AG04449 (cell line): ENCODE data around the gene SHCBP1.
"Not testable (repeated sequence)": the region's sequence is repeated elsewhere in the genome, so short reads cannot be mapped to it uniquely, and the experiment has no call there.

Source experiments
- CTCF ChIA-PET: fragments of 350-600 bp; formaldehyde crosslinking; extraction: SDS; loops from one replicate; lab custom pipeline; 2021; ENCODE audit warnings: antibody characterized with exemption; lab: Yijun Ruan, JAX
- POLR2A ChIA-PET: fragments of 400-600, 350-600 bp; formaldehyde crosslinking; extraction: SDS; loops from one replicate; lab custom pipeline; 2020; ENCODE audit warnings: antibody characterized with exemption, inconsistent platforms; lab: Yijun Ruan, JAX
- DNase-seq: peaks from one replicate; pipeline ENCODE4 v3.0.0-alpha.2; 2010; ENCODE audit warnings: low read depth, low spot score
- H3K4me3 ChIP-seq: 2 replicates; pipeline ENCODE4 v1.5.1; 2011; ENCODE audit warnings: low read depth, mild to moderate bottlenecking, control low read depth, low read length
- CTCF ChIP-seq: IDR thresholded peaks from one replicate; pipeline ENCODE4 v1.5.1; 2011; ENCODE audit warnings: mild to moderate bottlenecking, moderate library complexity, low read length, control low read depth, inconsistent platforms; ENCODE audit not compliant: insufficient read depth; ENCODE audit errors: missing control alignments

Gene SHCBP1

DNA sequence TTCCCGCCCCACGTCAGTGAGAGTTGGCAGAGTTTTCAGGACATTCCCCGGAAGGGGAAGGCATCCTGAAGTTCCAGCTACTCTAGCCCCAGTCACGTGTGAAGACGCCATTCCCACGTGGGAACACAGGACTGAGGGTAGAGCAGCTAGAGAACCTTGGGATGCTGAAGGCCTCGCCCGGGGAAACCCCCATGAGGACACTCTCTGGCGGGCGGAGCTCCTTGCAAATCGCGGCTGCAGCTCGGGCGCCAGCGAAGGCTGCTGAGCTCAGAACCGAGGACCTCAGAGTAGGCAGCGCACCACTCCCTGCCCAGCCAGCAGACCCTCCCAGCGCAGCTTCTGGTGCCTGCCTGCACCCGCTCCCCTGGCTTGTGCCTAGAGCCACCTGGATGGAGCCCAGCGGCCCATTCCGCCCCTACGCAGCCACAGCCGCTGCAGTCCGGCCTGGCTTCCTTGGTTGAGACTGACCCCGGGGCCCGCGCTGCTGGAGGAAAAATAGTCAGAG, 51.9 kb downstream of the SHCBP1 start:
- POLR2A ChIA-PET, result no interaction called here
- TF ChIP-seq CTCF, result no peak
- CTCF ChIA-PET, result interaction anchor here (6.1 kb wide), 1 partner anchor 38 kb away, joined by 23 read pairs; no protein-coding TSS in a partner anchor
- DNase-seq, result no peak
- no peak overlapping the region for H3K4me3 ChIP-seq

DNA sequence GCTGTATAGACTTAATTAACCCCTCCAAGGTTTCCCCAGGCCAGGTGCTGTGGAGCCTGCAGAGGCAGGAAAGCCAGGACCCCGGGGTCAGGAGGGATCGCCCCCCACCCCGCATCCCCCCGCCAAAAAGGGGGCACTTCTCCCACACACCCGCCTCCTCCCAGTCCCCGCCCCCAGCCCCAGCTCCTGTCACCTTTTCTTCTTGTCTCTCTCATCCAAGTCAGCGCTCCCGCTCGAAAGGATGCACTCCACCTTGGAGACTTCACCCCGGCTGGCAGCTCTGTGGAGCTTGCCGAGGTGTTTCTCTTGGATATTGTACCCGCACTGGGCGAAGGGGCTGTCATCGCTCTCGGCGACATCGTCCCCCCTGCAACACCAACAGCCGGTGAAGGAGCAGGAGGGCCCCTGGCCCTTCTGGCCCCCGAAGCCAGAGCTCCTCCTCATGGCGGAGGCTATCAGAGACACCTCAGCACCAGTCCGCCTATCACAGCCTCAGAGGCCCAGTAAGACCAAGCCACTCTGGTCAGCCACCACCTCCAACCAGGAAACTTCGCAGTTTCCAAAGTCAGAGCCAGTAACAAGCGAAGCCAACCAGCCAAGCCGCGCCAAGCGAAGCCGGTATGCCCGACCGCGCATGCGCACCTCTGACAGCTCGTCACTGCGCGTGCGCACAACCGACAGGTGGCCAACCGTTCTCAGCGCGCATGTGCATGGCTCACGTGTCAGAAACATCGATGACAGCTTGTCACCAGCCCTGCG, 52.5 kb downstream of the SHCBP1 start:
- POLR2A ChIA-PET, result no interaction called here
- H3K4me3 ChIP-seq, result no peak overlapping the region
- CTCF ChIA-PET, result interaction anchor here (0.6 to 6.1 kb wide), 2 partner anchors 8 to 39 kb away, joined by 3 to 23 read pairs; no protein-coding TSS in a partner anchor
- TF ChIP-seq CTCF, result no peak
- no peak for DNase-seq

GRCh38 chr16:46562979-46563378, 58.2 kb downstream of the SHCBP1 start:
- no peak overlapping the region for H3K4me3 ChIP-seq
- DNase-seq, result no peak
- POLR2A ChIA-PET, result no interaction called here
- CTCF ChIA-PET, result interaction anchor here (1.1 to 3.1 kb wide), 4 partner anchors 10 to 45 kb away, joined by 4 to 13 read pairs (median 8); no protein-coding TSS in a partner anchor
- TF ChIP-seq CTCF, result no peak

GRCh38 chr16:46558018-46558417, 63.2 kb downstream of the SHCBP1 start:
- ChIA-PET CTCF (interaction anchor here (1.6 to 8.5 kb wide), 3 partner anchors 22 to 48 kb away, joined by 4 to 291 read pairs (median 56); no protein-coding TSS in a partner anchor), POLR2A (no interaction called here)
- TF ChIP-seq CTCF, result no peak
- no peak for DNase-seq
- H3K4me3 ChIP-seq, result no peak overlapping the region

DNA sequence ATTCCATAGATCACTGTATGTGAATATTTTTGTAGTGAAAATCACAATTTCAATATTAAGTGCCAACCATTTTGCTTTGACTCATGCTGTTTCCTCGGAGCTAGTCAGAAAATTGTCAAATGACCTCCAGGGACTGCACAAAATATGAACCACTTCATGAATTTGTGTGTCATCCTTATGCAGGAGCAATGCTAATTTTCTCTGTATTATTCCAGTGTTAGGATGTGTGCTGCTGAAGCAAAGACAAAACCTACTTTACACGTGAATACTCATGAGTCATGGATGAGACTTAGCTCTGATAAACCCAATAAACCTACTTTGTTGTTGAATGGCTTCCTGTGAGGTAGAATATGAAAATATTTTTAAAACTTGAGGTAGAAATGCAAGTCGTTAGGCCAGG, 65.2 kb downstream of the SHCBP1 start:
- no peak for DNase-seq
- CTCF ChIA-PET, result interaction anchor here (0.9 to 8.5 kb wide), 7 partner anchors 24 to 242 kb away, joined by 3 to 291 read pairs (median 16); no protein-coding TSS in a partner anchor
- H3K4me3 ChIP-seq, result no peak overlapping the region
- POLR2A ChIA-PET, result no interaction called here
- no peak for TF ChIP-seq CTCF

DNA sequence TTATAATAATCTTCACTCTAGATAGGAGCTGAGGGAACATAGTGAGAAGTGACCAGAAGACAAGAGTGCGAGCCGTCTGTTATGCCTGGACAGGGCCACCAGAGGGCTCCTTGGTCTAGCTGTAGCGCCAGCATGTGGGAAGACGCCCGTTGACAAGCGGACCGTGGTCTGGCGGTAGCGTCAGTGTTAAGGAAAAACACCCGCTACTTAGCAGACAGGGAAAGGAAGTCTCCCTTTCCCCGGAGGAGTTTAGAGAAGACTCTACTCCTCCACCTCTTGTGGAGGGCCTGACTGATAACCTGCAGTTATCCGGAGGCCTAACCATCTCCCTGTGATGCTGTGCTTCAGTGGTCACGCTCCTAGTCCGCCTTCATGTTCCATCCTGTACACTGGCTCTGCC, 66.7 kb downstream of the SHCBP1 start:
- peak; percentile 87 for TF ChIP-seq CTCF
- POLR2A ChIA-PET, DNase-seq, H3K4me3 ChIP-seq: not testable (repeated sequence)
- CTCF ChIA-PET, result interaction anchor here (0.9 to 8.5 kb wide), 19 partner anchors 8 to 151 kb away, joined by 3 to 291 read pairs (median 4); no protein-coding TSS in a partner anchor
